Panc1 (cell line): Measurements from ENCODE around the gene NEDD8.

Experiments used
- CTCF ChIP-seq: fragments of 450-650 bp; IDR thresholded peaks from 2 replicates; pipeline ENCODE4 v1.5.1; 2017; ENCODE audit warnings: mild to moderate bottlenecking
- POLR2AphosphoS5 ChIP-seq: IDR thresholded peaks from 2 replicates; pipeline ENCODE4 v1.6.1; 2012; ENCODE audit warnings: mild to moderate bottlenecking, low read depth, low read length, moderate library complexity
- REST ChIP-seq, 2 experiments: IDR thresholded peaks; 2 replicates each; pipeline ENCODE4 v1.6.1; 2011 to 2012; ENCODE audit warnings: low read depth in 2 of 2, control low read depth in 1 of 2, low read length in 1 of 2, mild to moderate bottlenecking in 1 of 2, moderate library complexity in 1 of 2; ENCODE audit not compliant: insufficient read depth in 1 of 2
- SIN3A ChIP-seq: IDR thresholded peaks from 2 replicates; pipeline ENCODE4 v1.6.1; 2012; ENCODE audit warnings: low read depth, mild to moderate bottlenecking, low read length, moderate library complexity, borderline replicate concordance; ENCODE audit not compliant: insufficient read depth
- TCF7L2 ChIP-seq: IDR thresholded peaks from 2 replicates; pipeline ENCODE4 v1.6.1; 2011; ENCODE audit warnings: mild to moderate bottlenecking, low read depth, low read length, inconsistent platforms

GRCh38 chr14:24176599-24176998 is 55.6 kb downstream of the NEDD8 start:
- TF ChIP-seq TCF7L2 (no peak), CTCF (no peak), REST (IDR thresholded peaks at IDR 0.05; ENCODE audit: insufficient read depth in 1 of 2, low read depth in 2 of 2, low read length in 1 of 2) (no peak), POLR2AphosphoS5 (no peak), SIN3A (no peak)
